Spleen (tissue), 7 donors: ENCODE data around the gene ERBB3.

ENCODE experiments used
- POLR2A ChIP-seq, 3 donors: fragments of 450-650 bp; IDR thresholded peaks; one replicate each; pipeline ENCODE4 v1.5.1; 2017; ENCODE audit warnings: antibody characterized with exemption in 3 of 3, mild to moderate bottlenecking in 1 of 3
- TF ChIP-seq, protein P1 (sequence below), 11 experiments: fragments of 200-600 bp in 7 of 11; fragments of 450-650 bp in 4 of 11; sonication (generic) in 4 of 11; IDR thresholded peaks in 8 of 11; conservative IDR thresholded peaks in 3 of 11; 1 replicate in 7 of 11; 2 replicates in 4 of 11; pipeline versions ENCODE4 v1.4.0 to v1.8.0; 2016 to 2021; ENCODE audit warnings: antibody characterized with exemption in 11 of 11, inconsistent platforms in 4 of 11, mild to moderate bottlenecking in 1 of 11
- donor health status: DM: no; HTN: no; CAD: no; lungs with moderate emphysema.
- donor health status: DM: no; HTN: no; CAD: no.
- donor health status: DM: no; HTN: no; CAD: no.

DNA sequence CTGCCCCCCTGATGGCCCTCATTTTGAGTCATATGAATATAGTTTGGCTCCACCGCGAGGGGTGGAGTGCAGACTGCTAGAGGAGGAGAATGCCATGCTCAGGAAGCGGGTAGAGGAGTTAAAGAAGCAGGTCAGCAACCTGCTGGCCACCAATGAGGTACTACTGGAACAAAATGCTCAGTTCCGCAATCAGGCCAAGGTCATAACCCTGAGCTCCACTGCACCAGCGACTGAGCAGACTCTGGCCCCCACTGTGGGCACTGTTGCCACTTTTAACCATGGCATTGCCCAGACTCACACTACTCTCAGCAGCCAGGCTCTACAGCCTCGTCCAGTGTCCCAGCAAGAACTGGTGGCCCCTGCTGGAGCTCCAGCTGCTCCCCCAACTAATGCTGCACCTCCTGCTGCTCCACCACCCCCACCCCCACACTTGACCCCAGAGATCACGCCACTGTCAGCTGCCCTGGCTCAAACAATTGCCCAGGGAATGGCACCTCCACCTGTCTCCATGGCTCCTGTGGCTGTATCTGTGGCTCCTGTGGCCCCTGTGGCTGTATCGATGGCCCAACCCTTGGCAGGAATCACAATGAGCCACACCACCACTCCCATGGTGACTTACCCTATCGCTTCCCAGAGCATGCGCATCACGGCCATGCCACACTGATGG lies 41.4 kb downstream of the ERBB3 start:
- TF ChIP-seq POLR2A (IDR thresholded peaks at IDR 0.05) = no peak
- TF ChIP-seq, protein P1, sequence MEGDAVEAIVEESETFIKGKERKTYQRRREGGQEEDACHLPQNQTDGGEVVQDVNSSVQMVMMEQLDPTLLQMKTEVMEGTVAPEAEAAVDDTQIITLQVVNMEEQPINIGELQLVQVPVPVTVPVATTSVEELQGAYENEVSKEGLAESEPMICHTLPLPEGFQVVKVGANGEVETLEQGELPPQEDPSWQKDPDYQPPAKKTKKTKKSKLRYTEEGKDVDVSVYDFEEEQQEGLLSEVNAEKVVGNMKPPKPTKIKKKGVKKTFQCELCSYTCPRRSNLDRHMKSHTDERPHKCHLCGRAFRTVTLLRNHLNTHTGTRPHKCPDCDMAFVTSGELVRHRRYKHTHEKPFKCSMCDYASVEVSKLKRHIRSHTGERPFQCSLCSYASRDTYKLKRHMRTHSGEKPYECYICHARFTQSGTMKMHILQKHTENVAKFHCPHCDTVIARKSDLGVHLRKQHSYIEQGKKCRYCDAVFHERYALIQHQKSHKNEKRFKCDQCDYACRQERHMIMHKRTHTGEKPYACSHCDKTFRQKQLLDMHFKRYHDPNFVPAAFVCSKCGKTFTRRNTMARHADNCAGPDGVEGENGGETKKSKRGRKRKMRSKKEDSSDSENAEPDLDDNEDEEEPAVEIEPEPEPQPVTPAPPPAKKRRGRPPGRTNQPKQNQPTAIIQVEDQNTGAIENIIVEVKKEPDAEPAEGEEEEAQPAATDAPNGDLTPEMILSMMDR (IDR thresholded peaks at IDR 0.05 in 8 of 11, conservative IDR thresholded peaks at IDR 0.05 in 3 of 11) = no peak
